T-helper 1 cell treated with Interleukin-12 subunit alpha and Interleukin-12 subunit beta and Interleukin-4 antibody, amounts not matched to agents 30 μg/mL and 1 μg/mL, for 36 hours (primary cell): ENCODE data around the gene TMEM92.

Experiments
- H3K27ac Mint-ChIP-seq: one replicate; pipeline ENCODE4 v1.8.0; 2021; ENCODE audit warnings: mild to moderate bottlenecking, mixed read lengths
- H3K27me3 Mint-ChIP-seq: one replicate; pipeline ENCODE4 v1.8.0; 2021; ENCODE audit warnings: low read depth, mixed read lengths
- H3K36me3 Mint-ChIP-seq: one replicate; pipeline ENCODE4 v1.8.0; 2021; ENCODE audit warnings: low read depth, mixed read lengths
- H3K4me1 Mint-ChIP-seq: one replicate; pipeline ENCODE4 v1.8.0; 2021; ENCODE audit warnings: low read depth, mixed read lengths
- H3K4me3 Mint-ChIP-seq: one replicate; pipeline ENCODE4 v1.8.0; 2021; ENCODE audit warnings: mild to moderate bottlenecking, moderate library complexity, mixed read lengths
- H3K9me3 Mint-ChIP-seq: one replicate; pipeline ENCODE4 v1.8.0; 2021; ENCODE audit warnings: mixed read lengths

The TMEM92 gene

DNA sequence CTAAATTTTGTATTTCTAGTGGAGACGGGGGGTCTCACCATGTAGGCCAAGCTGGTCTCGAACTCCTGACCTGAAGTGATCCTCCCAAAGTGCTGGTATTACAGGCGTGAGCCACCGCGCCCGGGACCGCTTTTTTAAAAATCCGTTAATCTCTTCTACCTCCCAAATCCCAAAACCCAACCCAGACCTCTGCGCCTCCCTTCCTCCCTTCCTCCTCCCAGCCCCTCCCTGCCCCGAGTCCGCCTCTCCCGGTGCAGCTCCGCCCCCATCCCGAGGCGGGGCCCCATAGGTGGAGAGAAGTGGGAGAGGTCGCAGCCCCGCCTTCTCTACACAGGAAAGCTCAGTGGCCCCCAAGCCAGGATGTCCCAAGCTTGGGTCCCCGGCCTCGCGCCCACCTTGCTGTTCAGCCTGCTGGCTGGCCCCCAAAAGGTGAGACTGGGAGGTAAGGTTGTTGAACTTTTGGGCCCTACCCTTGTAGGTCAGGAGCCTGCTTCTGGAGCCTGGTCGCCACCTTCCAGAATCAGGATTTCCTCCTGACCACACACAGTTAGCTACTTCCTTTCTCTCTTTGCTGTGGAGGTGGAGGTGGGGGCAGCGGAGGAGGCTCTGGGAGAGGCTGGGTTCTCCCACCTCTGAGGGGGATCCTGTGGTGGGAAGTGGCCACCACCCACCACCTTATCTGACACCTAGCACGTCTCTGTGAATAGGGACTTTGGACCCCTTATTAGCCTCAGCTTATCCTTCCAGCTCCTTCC, at the start of gene TMEM92:
Gene TMEM92, plus strand, starts transcription at position 325 of the 755 bp plus-strand sequence. Its CDS starts 36 bp downstream, at position 361.
- peaks cover 2% of the 10 kb centered on the region for H3K36me3 Mint-ChIP-seq
- peaks cover 18% of the 10 kb centered on the region for H3K4me1 Mint-ChIP-seq
- H3K4me3 Mint-ChIP-seq, result peak within 1 kb of the TSS; percentile 52
- H3K27ac Mint-ChIP-seq, result no peak within 1 kb of the TSS
- H3K27me3 Mint-ChIP-seq, result peaks cover 24% of the 10 kb centered on the region
- no peaks in the 10 kb centered on the region for H3K9me3 Mint-ChIP-seq

DNA sequence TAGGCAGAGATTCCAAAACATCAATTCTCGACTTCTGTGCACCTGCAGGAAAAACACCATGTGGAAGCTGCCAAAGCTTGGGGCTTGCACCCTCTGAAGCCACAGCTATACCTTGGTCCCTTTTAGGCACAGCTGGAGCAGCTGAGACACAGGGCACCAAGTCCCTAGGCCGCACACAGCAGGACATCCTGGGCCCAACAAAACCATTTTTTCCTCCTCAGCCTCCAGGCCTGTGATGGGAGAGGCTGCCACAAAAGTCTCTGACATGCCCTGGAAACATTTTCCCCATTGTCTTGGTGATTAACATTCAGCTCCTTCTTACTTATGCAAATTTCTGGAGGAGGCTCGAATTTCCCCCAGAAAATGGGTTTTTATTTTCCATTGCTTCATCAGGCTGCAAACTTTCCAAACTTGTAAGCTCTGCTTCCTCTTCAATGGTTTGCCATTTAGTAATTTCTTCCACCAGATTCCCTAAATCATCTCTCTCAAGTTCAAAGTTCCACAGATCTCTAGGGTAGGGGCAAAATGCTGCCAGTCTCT, 48.5 kb upstream of the TMEM92 start:
- H3K27ac Mint-ChIP-seq, result no peak overlapping the region
- H3K9me3 Mint-ChIP-seq, result peaks cover 23% of the 10 kb centered on the region
- H3K4me3 Mint-ChIP-seq, result no peak overlapping the region
- H3K4me1 Mint-ChIP-seq, result peaks cover 5% of the 10 kb centered on the region
- H3K36me3 Mint-ChIP-seq, result no peaks in the 10 kb centered on the region
- peaks cover 9% of the 10 kb centered on the region for H3K27me3 Mint-ChIP-seq

DNA sequence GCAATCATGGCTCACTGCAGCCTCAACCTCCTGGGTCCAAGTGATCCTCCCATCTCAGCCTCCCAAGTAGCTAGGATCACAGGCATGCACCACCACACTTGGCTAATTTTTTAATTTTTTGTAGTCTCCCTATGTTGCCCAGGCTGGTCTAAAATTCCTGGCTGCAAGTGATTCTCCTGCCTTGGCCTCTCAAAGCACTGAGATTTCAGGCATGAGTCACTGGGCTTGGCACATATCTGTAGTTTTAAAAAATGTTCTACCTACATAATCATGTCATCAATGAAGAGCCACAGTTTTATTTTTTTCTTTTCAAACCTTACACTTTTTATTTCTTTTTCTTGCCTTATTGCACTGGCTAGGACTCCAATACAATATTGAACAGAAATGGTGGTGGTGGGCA, 39.7 kb upstream of the TMEM92 start:
- H3K27ac Mint-ChIP-seq, result no peak overlapping the region
- no peak overlapping the region for H3K4me3 Mint-ChIP-seq
- H3K9me3 Mint-ChIP-seq, result no peaks in the 10 kb centered on the region
- H3K4me1 Mint-ChIP-seq, result no peaks in the 10 kb centered on the region
- no peaks in the 10 kb centered on the region for H3K36me3 Mint-ChIP-seq
- peaks cover 58% of the 10 kb centered on the region for H3K27me3 Mint-ChIP-seq

DNA sequence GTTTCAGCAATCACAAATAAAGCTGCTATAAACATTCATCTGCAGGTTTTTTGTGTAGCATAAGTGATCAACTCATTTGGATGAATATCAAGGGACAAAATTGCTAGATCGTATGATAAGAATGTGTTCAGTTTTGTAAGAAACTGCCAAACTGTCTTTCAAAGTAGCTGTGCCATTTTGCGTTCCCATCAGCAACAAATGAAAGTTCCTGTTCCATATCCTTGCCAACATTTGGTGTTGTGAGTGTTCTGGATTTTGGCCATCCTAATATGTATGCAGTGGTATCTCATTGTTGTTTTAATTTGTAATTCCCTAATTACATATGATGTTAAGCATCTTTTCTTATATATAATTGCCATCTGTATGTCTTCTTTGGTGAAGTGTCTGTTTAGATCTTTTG, 36.4 kb upstream of the TMEM92 start:
- Mint-ChIP-seq H3K27ac (no peak overlapping the region), H3K4me3 (no peak overlapping the region), H3K4me1 (no peaks in the 10 kb centered on the region), H3K36me3 (no peaks in the 10 kb centered on the region), H3K27me3 (peaks cover 66% of the 10 kb centered on the region), H3K9me3 (no peaks in the 10 kb centered on the region)

DNA sequence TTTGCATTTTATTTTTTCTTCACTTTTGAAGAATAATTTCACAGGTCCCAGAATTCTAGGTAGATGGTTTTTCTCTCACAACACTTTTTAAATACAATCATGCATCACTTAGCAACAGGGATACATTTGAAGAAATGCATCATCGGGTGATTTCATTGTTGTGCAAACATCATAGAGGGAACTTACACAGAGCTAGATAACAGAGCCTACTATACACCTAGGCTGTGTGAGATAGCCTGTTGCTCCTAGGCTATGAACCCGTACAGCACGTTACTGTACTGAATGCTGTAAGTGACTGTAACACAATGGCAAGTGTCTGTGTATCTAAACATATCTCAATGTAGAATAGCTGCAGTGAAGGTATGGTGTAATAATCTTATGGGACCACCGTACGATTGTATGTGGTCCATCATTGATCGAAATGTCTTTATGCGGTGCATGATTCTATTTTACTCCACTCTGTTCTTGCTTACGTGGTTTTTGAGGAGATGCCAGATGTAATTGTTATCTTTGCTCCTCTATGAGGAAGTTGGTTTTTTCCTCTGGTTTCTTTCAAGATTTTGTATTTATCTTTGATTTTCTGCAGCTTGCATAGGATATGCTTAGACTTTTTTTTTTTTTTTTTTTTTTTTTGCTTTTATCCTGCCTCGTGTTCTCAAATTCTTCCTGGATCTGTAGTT, 35.5 kb upstream of the TMEM92 start:
- H3K4me1 Mint-ChIP-seq, result no peaks in the 10 kb centered on the region
- H3K4me3 Mint-ChIP-seq, result no peak overlapping the region
- H3K27ac Mint-ChIP-seq, result no peak overlapping the region
- H3K36me3 Mint-ChIP-seq, result no peaks in the 10 kb centered on the region
- peaks cover 61% of the 10 kb centered on the region for H3K27me3 Mint-ChIP-seq
- no peaks in the 10 kb centered on the region for H3K9me3 Mint-ChIP-seq

DNA sequence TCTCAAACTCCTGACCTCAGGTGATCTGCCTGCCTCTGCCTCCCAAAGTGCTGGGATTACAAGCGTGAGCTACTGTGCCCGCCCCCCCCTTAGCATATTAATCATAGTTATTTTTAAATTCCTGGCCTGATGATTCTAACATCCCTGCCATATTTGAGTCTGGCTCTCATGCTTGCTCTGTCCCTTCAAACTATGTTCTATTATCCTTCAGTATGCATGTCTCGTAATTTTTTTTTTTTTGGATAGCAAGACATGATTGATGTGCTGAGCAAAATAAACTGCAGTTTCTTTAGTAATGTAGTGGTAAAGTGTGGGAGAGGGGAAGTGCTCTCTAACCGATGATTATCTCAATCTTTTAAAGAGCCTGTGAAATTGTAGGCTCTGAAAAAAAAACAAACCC, 34.3 kb upstream of the TMEM92 start:
- Mint-ChIP-seq H3K4me3 (no peak overlapping the region), H3K36me3 (no peaks in the 10 kb centered on the region), H3K27me3 (peaks cover 57% of the 10 kb centered on the region), H3K27ac (no peak overlapping the region), H3K9me3 (no peaks in the 10 kb centered on the region), H3K4me1 (no peaks in the 10 kb centered on the region)

DNA sequence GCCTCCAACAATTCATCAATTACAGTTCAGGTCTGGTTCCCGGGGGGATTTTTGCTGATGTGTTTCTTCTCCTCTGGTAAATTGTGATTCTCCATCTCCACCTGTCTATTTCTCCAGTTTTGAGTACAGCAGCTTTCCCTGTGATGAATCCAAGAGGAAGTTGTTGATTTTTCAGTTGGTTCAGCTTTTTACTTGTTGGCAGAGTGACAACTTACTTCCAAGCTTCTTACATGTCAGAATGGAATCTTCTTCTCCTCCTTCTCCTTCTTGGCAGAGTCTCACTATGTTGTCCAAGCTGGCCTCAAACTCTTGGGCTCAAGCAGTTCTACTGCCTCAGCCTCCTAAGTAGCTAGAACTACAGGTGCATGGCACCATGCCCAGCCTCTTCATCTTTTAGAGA, 33.4 kb upstream of the TMEM92 start:
- no peak overlapping the region for H3K27ac Mint-ChIP-seq
- H3K9me3 Mint-ChIP-seq, result no peaks in the 10 kb centered on the region
- no peaks in the 10 kb centered on the region for H3K36me3 Mint-ChIP-seq
- no peak overlapping the region for H3K4me3 Mint-ChIP-seq
- peaks cover 49% of the 10 kb centered on the region for H3K27me3 Mint-ChIP-seq
- H3K4me1 Mint-ChIP-seq, result no peaks in the 10 kb centered on the region

DNA sequence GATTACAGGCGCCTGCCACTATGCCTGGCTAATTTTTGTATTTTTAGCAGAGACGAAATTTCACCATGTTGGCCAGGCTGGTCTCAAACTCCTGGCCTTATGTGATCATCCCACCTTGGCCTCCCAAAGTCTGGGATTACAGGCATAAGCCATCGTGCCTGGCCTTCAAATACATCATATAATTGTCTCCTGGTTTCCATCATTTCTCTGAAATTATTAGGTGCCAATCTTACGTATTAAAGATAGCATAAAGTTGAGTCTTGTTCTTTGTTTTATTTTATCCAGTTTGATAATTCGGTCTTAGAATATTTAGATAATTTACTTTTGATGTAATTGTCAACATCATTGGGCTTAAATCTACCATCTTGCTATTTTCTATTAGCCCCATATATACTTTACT, 32.8 kb upstream of the TMEM92 start:
- Mint-ChIP-seq H3K36me3 (no peaks in the 10 kb centered on the region), H3K4me1 (no peaks in the 10 kb centered on the region), H3K27ac (no peak overlapping the region), H3K9me3 (no peaks in the 10 kb centered on the region), H3K4me3 (no peak overlapping the region), H3K27me3 (peaks cover 47% of the 10 kb centered on the region)

DNA sequence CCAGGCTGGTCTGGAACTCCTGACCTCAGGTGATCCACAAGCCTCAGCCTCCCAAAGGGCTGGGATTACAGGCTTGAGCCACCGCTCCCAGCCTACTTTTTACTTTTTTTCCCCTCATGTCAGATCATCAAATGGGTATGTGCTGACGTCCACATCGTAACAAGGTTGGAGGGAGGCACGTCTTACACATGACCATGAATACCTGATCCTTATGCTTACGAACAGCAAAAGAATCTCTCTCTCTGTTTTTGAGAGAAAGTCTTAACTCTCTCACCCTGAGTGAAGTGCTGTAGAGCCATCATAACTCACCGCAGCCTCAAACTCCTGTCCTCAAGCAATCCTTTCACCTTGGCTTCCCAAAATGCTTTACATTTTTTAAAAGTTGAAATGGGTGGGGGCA, 29.5 kb upstream of the TMEM92 start:
- H3K27me3 Mint-ChIP-seq, result peaks cover 44% of the 10 kb centered on the region
- H3K4me3 Mint-ChIP-seq, result no peak overlapping the region
- H3K36me3 Mint-ChIP-seq, result no peaks in the 10 kb centered on the region
- peaks cover 9% of the 10 kb centered on the region for H3K9me3 Mint-ChIP-seq
- no peak overlapping the region for H3K27ac Mint-ChIP-seq
- no peaks in the 10 kb centered on the region for H3K4me1 Mint-ChIP-seq

DNA sequence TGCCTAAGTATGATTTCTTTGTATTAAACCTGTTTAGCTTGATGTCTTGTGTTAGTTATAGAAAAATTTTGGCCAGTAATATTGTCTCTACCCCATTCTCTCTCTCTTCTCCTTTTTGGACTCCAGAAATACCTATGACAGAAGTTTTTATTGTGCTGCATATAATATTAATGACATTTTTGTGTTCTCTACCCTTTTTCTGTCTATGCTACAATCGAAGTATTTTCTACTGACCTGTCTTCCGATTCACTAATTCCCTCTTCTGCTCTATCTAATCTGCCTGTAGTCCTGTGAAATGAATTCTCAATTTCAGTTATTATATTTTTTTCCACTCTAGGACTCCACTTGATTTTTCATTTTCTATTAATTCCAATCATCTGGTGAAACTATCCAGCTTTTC, 26.0 kb upstream of the TMEM92 start:
- peaks cover 9% of the 10 kb centered on the region for H3K9me3 Mint-ChIP-seq
- no peak overlapping the region for H3K4me3 Mint-ChIP-seq

DNA sequence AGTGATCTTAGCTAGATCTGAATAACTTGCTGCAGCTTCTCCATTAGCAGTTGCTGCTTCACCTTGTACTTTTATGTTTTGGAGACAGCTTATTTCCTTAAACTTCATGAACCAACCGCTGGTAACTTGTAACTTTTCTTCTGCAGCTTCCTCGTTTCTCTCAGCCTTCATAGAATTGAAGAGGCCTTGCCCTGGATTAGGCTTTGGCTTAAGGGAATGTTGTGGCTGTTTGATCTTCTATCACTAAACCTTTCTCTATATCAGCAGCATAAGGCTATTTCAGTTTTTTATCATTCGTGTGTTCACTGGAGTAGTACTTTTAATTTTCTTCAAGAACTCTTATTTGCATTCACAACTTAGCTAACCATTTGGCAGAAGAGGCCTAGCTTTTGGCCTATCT, 21.5 kb upstream of the TMEM92 start:
- Mint-ChIP-seq H3K27me3 (peaks cover 38% of the 10 kb centered on the region), H3K9me3 (peaks cover 9% of the 10 kb centered on the region), H3K4me1 (no peaks in the 10 kb centered on the region), H3K4me3 (no peak overlapping the region), H3K36me3 (no peaks in the 10 kb centered on the region), H3K27ac (no peak overlapping the region)

More for the DNA sequence above, 26.0 kb upstream of the TMEM92 start:
- Mint-ChIP-seq H3K27ac (no peak overlapping the region), H3K4me1 (no peaks in the 10 kb centered on the region), H3K36me3 (no peaks in the 10 kb centered on the region), H3K27me3 (peaks cover 32% of the 10 kb centered on the region)

DNA sequence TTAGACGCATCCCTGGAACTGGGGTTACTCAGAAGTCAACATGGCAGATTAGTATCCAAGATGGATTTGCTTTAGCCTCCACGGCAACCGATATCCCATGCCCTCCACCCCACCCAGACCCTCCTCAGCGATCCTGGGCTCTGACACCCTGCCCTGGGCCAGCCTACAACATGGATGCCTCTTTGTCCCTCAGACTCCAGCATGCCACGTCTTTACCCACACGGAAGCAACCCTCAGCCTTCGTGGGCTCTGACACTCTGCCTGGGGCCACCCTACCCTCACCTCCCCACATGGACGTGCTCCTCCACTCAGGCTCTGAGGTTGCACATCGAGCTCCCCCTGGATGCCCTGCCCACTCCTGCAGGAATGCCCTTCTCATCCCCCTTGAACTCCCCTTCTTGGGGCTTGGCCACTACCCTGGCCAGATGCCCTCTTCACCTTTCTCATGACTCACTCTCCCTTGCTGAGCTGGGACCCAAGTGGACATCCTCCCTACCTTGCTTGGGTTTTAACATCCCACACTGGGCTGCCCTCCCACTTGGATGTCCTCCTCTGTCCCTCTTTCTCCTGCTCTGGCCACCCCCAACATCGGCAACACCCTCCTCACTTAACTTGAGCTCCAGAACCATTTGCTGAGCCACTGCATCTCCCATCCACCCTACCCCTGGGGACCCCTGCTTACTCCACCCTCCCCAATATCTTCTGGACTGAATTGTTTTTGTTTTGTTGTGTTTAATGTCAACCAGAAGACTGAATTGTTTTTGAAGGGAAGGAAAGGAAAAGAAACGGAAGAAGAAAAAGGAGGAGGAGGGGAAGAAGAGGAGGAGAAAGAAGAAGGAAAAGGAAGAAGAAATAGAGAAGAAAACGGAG, 18.3 kb upstream of the TMEM92 start:
- no peaks in the 10 kb centered on the region for H3K9me3 Mint-ChIP-seq
- H3K4me3 Mint-ChIP-seq, result no peak overlapping the region
- H3K27me3 Mint-ChIP-seq, result peaks cover 21% of the 10 kb centered on the region
- no peaks in the 10 kb centered on the region for H3K4me1 Mint-ChIP-seq
- no peaks in the 10 kb centered on the region for H3K36me3 Mint-ChIP-seq
- H3K27ac Mint-ChIP-seq, result no peak overlapping the region

DNA sequence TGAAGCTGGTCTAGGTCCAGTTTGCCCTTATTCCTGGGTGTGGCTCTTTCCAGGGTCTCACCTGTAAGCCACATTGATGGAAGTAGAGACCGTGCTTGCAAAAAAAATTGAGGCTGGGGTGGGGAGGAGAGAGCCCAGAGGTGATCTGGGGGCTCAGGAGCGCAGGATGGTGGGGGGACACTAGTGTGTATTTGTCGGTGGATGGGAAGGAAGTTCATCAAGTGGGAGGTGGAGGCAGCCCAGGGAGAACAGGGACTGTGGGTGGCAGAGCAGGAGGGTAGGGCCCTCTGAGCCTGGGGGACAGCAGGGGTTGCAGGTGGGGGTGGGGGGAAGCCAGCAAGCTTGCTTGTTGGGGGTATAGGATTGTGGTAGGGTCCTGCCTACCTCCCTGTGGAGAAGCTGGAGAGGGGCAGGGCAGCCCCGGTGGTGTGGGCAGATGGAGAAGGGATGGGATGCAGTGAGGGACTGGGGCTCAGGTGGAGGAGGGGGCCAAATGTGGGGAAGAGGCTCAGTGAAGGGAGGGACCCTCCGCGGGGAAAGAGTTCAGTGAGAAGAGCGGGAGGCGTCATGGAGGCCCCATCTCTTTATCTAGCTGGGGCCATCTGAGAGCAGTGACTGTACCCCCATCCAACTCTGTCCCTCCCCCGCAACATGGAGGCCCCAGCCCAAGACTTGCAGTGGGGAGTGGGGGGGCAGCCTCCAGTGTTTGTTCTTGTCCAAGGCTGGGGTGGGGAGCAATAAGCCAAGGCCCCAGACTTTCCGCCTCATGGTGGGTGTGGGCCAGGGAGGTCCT, 17.2 kb upstream of the TMEM92 start:
- Mint-ChIP-seq H3K4me3 (no peak overlapping the region), H3K9me3 (no peaks in the 10 kb centered on the region), H3K36me3 (no peaks in the 10 kb centered on the region), H3K27ac (no peak overlapping the region), H3K27me3 (peaks cover 14% of the 10 kb centered on the region), H3K4me1 (no peaks in the 10 kb centered on the region)

DNA sequence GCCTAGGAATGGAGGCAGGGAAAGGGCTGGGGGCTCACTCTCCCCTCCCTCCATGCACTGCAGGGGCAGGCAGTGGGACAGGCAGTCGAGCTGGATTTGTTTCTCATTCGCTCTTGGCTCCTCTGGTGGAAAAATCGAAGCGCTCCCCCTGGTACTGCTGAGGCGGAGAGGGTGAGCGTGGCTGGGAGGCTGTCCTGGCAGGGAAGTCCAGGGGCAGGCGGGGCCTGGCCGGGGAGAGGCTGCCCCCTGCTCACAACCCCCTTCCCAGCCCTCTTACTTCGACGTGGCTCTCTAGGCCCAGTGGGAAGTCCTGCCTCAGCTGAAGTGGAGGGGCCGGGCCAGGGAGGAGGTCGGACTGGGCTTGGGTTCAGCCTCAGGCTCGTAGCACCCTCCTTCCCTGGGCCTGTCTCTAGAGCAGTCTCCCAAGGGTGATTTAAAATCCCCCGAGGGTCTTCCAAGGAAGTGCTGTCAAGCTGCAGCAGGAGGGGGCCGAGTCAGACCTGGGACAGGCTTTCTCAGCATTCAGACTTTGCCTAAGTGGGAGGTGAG, 16.5 kb upstream of the TMEM92 start:
- Mint-ChIP-seq H3K4me3 (no peak overlapping the region), H3K27me3 (peaks cover 22% of the 10 kb centered on the region), H3K36me3 (no peaks in the 10 kb centered on the region), H3K27ac (no peak overlapping the region), H3K9me3 (no peaks in the 10 kb centered on the region), H3K4me1 (no peaks in the 10 kb centered on the region)
